ENCODE results near the gene ZNF77. TPM values are rescaled to one million over a fixed set of nuclear protein-coding genes. Genes with fewer than 3 reads are reported as not detected.
"Not testable (repeated sequence)": the region's sequence is repeated elsewhere in the genome, so short reads cannot be mapped to it uniquely, and the experiment has no call there.

Gene ZNF77
- total and polyA plus RNA-seq, 4 donors = 0.90 to 3.5 (median 1.9) TPM

DNA sequence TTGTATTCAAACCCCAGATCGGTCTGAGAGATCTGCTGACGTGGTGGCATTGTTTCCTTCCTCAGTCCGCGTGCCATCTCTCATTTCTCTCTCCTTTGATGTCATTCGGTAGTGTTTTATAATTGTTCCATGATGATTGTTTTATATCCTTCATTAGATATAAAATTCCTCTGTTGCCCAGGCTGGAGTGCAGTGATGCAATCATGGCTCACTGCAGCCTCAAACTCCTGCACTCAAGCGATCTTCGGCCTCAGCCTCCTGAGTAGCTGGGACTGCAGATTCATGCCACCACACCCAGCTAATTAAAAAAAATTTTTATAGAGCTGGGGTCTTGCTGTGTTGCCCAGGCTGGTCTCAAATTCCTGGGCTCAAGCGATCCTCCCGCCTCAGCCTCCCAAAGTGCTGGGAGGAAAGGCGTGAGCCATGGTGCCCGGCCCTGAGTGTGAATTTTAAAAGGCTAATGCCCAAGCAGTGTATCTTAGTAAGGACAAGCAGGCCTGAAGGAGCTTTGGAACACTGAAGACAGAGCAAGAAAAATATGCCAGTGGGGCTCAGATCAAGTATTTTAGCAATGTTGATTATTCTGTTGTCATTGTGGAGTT, 38.8 kb downstream of the ZNF77 start:
- Histone ChIP-seq H3K4me1 (ENCODE audit: control insufficient read depth in 4 of 4, insufficient read depth in 4 of 4, low read length in 3 of 4) (peaks cover 4 to 8% (median 6%) of the 10 kb centered on the region in 4 donors), H3K27ac (ENCODE audit: low read depth in 1 of 2, low read length in 2 of 2) (no peak overlapping the region), H3K27me3 (ENCODE audit: control insufficient read depth in 4 of 4, insufficient read depth in 4 of 4, low read length in 3 of 4) (no peaks in the 10 kb centered on the region), H3K36me3 (ENCODE audit: control insufficient read depth in 4 of 4, insufficient read depth in 3 of 4, low read depth in 1 of 4, low read length in 3 of 4) (peaks cover 0 to 1% (median 0%) of the 10 kb centered on the region in 4 donors), H3K4me3 (ENCODE audit: low read depth in 1 of 3, low read length in 3 of 3) (no peak overlapping the region), H3K9me3 (ENCODE audit: control insufficient read depth in 4 of 4, low read length in 3 of 4) (no peaks in the 10 kb centered on the region), H3K9ac (ENCODE audit: low read depth in 1 of 2, low read length in 2 of 2) (no peak overlapping the region)
- DNase-seq (ENCODE audit: low spot score) = no peak
- WGBS = 87% methylated on average over 11 of the region's 11 CpGs
- TF ChIP-seq SP1 (IDR thresholded peaks at IDR 0.05) (no peak), HNF4A (conservative IDR thresholded peaks at IDR 0.05) (no peak), FOXA2 (IDR thresholded peaks at IDR 0.05) (no peak), HNF4G (IDR thresholded peaks at IDR 0.05) (no peak), MAX (IDR thresholded peaks at IDR 0.05) (no peak), RXRA (IDR thresholded peaks at IDR 0.05) (no peak), JUND (IDR thresholded peaks at IDR 0.05) (no peak), RAD21 (IDR thresholded peaks at IDR 0.05) (no peak), ATF3 (IDR thresholded peaks at IDR 0.05) (no peak), FOXA1 (IDR thresholded peaks at IDR 0.05) (no peak), TAF1 (conservative IDR thresholded peaks at IDR 0.05) (no peak), GABPA (IDR thresholded peaks at IDR 0.05 in 1 of 2, conservative IDR thresholded peaks at IDR 0.05 in 1 of 2) (no peak), EGR1 (IDR thresholded peaks at IDR 0.05; ENCODE audit: low read depth in 2 of 2) (no peak), YY1 (IDR thresholded peaks at IDR 0.05) (no peak), NR2F2 (IDR thresholded peaks at IDR 0.05) (no peak)
- TF ChIP-seq, protein P1, sequence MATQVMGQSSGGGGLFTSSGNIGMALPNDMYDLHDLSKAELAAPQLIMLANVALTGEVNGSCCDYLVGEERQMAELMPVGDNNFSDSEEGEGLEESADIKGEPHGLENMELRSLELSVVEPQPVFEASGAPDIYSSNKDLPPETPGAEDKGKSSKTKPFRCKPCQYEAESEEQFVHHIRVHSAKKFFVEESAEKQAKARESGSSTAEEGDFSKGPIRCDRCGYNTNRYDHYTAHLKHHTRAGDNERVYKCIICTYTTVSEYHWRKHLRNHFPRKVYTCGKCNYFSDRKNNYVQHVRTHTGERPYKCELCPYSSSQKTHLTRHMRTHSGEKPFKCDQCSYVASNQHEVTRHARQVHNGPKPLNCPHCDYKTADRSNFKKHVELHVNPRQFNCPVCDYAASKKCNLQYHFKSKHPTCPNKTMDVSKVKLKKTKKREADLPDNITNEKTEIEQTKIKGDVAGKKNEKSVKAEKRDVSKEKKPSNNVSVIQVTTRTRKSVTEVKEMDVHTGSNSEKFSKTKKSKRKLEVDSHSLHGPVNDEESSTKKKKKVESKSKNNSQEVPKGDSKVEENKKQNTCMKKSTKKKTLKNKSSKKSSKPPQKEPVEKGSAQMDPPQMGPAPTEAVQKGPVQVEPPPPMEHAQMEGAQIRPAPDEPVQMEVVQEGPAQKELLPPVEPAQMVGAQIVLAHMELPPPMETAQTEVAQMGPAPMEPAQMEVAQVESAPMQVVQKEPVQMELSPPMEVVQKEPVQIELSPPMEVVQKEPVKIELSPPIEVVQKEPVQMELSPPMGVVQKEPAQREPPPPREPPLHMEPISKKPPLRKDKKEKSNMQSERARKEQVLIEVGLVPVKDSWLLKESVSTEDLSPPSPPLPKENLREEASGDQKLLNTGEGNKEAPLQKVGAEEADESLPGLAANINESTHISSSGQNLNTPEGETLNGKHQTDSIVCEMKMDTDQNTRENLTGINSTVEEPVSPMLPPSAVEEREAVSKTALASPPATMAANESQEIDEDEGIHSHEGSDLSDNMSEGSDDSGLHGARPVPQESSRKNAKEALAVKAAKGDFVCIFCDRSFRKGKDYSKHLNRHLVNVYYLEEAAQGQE (IDR thresholded peaks at IDR 0.05) = no peak
- TF ChIP-seq, protein P2, sequence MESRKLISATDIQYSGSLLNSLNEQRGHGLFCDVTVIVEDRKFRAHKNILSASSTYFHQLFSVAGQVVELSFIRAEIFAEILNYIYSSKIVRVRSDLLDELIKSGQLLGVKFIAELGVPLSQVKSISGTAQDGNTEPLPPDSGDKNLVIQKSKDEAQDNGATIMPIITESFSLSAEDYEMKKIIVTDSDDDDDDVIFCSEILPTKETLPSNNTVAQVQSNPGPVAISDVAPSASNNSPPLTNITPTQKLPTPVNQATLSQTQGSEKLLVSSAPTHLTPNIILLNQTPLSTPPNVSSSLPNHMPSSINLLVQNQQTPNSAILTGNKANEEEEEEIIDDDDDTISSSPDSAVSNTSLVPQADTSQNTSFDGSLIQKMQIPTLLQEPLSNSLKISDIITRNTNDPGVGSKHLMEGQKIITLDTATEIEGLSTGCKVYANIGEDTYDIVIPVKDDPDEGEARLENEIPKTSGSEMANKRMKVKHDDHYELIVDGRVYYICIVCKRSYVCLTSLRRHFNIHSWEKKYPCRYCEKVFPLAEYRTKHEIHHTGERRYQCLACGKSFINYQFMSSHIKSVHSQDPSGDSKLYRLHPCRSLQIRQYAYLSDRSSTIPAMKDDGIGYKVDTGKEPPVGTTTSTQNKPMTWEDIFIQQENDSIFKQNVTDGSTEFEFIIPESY (IDR thresholded peaks at IDR 0.05) = no peak
- TF ChIP-seq, protein P3, sequence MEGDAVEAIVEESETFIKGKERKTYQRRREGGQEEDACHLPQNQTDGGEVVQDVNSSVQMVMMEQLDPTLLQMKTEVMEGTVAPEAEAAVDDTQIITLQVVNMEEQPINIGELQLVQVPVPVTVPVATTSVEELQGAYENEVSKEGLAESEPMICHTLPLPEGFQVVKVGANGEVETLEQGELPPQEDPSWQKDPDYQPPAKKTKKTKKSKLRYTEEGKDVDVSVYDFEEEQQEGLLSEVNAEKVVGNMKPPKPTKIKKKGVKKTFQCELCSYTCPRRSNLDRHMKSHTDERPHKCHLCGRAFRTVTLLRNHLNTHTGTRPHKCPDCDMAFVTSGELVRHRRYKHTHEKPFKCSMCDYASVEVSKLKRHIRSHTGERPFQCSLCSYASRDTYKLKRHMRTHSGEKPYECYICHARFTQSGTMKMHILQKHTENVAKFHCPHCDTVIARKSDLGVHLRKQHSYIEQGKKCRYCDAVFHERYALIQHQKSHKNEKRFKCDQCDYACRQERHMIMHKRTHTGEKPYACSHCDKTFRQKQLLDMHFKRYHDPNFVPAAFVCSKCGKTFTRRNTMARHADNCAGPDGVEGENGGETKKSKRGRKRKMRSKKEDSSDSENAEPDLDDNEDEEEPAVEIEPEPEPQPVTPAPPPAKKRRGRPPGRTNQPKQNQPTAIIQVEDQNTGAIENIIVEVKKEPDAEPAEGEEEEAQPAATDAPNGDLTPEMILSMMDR (IDR thresholded peaks at IDR 0.05; ENCODE audit: low read depth, low read length, missing input control) = no peak

- DNase-seq (ENCODE audit: low spot score); H3K9ac ChIP-seq (ENCODE audit: low read depth in 1 of 2, low read length in 2 of 2); H3K4me3 ChIP-seq (ENCODE audit: low read depth in 1 of 3, low read length in 3 of 3); H3K36me3 ChIP-seq (ENCODE audit: control insufficient read depth in 4 of 4, insufficient read depth in 3 of 4, low read depth in 1 of 4, low read length in 3 of 4); H3K27ac ChIP-seq (ENCODE audit: low read depth in 1 of 2, low read length in 2 of 2); H3K27me3 ChIP-seq (ENCODE audit: control insufficient read depth in 4 of 4, insufficient read depth in 4 of 4, low read length in 3 of 4); H3K9me3 ChIP-seq (ENCODE audit: control insufficient read depth in 4 of 4, low read length in 3 of 4): not testable (repeated sequence)
- WGBS = 94% methylated on average over 13 of the region's 13 CpGs
- peaks cover 6 to 15% (median 7%) of the 10 kb centered on the region in 4 donors for H3K4me1 ChIP-seq (ENCODE audit: control insufficient read depth in 4 of 4, insufficient read depth in 4 of 4, low read length in 3 of 4)
Observed at GRCh38 chr19:2903326-2903725, 41.4 kb downstream of the ZNF77 start.
